Chondrocyte (in vitro differentiated cells): ENCODE measurements around the gene METTL16. TPM values are rescaled to one million over a fixed set of nuclear protein-coding genes. Genes with fewer than 3 reads are reported as not detected.
"Not testable (repeated sequence)": the region's sequence is repeated elsewhere in the genome, so short reads cannot be mapped to it uniquely, and the experiment has no call there.

ENCODE experiments used
- DNase-seq: peaks from one replicate; pipeline ENCODE4 v3.0.0; 2021; ENCODE audit warnings: mixed read lengths, low spot score
- H3K27ac Mint-ChIP-seq: one replicate; pipeline ENCODE4 v1.8.0; 2021; ENCODE audit warnings: mild to moderate bottlenecking, moderate library complexity, mixed read lengths; ENCODE audit not compliant: unreplicated experiment
- H3K27me3 Mint-ChIP-seq: 2 replicates; pipeline ENCODE4 v1.8.0; 2021; ENCODE audit warnings: low read depth, mixed read lengths
- H3K36me3 Mint-ChIP-seq: 2 replicates; pipeline ENCODE4 v1.8.0; 2021; ENCODE audit warnings: low read depth, mixed read lengths
- H3K4me1 Mint-ChIP-seq: 2 replicates; pipeline ENCODE4 v1.8.0; 2021; ENCODE audit warnings: low read depth, mild to moderate bottlenecking, mixed read lengths
- H3K4me3 Mint-ChIP-seq: one replicate; pipeline ENCODE4 v1.8.0; 2021; ENCODE audit warnings: mild to moderate bottlenecking, moderate library complexity, mixed read lengths; ENCODE audit not compliant: unreplicated experiment
- H3K9me3 Mint-ChIP-seq: 2 replicates; pipeline ENCODE4 v1.8.0; 2021; ENCODE audit warnings: low read depth, mixed read lengths
- CTCF ChIP-seq: fragments of 200-600 bp; sonication (generic); IDR thresholded peaks from 2 replicates; pipeline ENCODE4 v1.5.0; 2021; ENCODE audit warnings: antibody characterized with exemption, mild to moderate bottlenecking, moderate library complexity
- total RNA-seq: library from RNA; stranded (reverse); gene quantifications from 3 replicates; pipeline ENCODE4 v1.2.1, GENCODE V29; 2021

The METTL16 gene
- total RNA-seq, 1 donor from 2014 or later, result 21.2 TPM

DNA sequence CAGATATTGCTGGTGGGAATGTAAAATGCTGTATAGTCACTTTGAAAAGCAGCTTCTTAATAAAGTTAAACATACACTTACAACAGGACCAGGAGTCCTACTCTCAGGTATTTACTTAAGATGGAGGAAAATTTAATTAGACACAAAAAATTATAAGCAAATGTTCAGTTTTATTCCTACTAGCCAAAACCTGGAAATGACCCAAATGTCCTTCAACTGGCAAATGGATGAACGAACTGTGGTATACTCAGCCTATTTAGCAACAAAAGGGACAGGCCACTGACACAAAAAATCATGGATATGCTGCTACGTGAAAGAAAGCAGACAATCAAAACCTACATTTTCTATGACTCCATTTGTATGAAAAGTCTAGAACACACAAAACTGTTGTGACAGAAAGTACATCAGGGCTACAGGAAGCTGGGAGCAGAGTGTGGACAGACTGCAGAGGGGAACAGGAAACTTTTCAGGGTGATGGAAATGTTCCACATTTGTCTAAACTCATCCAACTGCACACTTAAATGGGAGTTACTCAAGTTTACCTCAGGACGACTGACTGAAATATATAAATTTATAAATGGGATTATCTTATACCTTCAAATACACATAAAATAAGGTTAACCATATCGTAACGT is 61.6 kb downstream of the METTL16 start:
- Mint-ChIP-seq H3K9me3 (peaks cover 5% of the 10 kb centered on the region), H3K36me3 (peaks cover 6% of the 10 kb centered on the region), H3K4me1 (no peaks in the 10 kb centered on the region), H3K27me3 (no peaks in the 10 kb centered on the region), H3K4me3 (no peak overlapping the region), H3K27ac (no peak overlapping the region)
- no peak for DNase-seq
- no peak for TF ChIP-seq CTCF

- H3K36me3 Mint-ChIP-seq, result peaks cover 7% of the 10 kb centered on the region
- TF ChIP-seq CTCF, result no peak
- H3K27me3 Mint-ChIP-seq, result no peaks in the 10 kb centered on the region
- H3K4me1 Mint-ChIP-seq, result no peaks in the 10 kb centered on the region
- peaks cover 5% of the 10 kb centered on the region for H3K9me3 Mint-ChIP-seq
- no peak for DNase-seq
- no peak overlapping the region for H3K4me3 Mint-ChIP-seq
- H3K27ac Mint-ChIP-seq, result no peak overlapping the region
Measured at GRCh38 chr17:2449486-2449885, 62.2 kb downstream of the METTL16 start.

GRCh38 chr17:2447479-2447878 is 64.2 kb downstream of the METTL16 start:
- H3K4me3 Mint-ChIP-seq, result not testable (repeated sequence)

DNA sequence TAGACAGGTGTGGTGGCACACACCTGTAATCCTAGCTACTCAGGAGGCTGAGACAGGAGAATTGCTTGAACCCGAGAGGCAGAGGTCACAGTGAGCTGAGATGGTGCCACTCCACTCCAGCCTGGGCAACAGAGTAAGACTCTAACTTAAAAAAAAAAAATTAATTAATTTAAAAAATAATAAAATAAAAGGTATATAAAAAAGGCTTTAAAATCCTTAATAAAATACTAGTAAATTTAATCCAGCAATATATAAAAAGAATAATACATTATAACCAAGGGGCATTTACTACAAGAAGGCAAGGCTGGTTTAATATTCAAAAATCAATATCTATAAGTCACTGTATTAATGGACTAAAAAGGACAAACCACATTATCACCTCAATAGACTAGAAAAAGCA is 66.0 kb downstream of the METTL16 start:
- H3K4me3 Mint-ChIP-seq, result no peak overlapping the region
- no peaks in the 10 kb centered on the region for H3K4me1 Mint-ChIP-seq
- TF ChIP-seq CTCF, result no peak
- H3K27ac Mint-ChIP-seq, result no peak overlapping the region
- H3K36me3 Mint-ChIP-seq, result peaks cover 11% of the 10 kb centered on the region
- DNase-seq, result no peak
- H3K9me3 Mint-ChIP-seq, result peaks cover 5% of the 10 kb centered on the region
- no peaks in the 10 kb centered on the region for H3K27me3 Mint-ChIP-seq

More at GRCh38 chr17:2447479-2447878, 64.2 kb downstream of the METTL16 start:
- not testable (repeated sequence) for H3K36me3 Mint-ChIP-seq, DNase-seq, H3K9me3 Mint-ChIP-seq, H3K4me1 Mint-ChIP-seq, H3K27ac Mint-ChIP-seq, H3K27me3 Mint-ChIP-seq

DNA sequence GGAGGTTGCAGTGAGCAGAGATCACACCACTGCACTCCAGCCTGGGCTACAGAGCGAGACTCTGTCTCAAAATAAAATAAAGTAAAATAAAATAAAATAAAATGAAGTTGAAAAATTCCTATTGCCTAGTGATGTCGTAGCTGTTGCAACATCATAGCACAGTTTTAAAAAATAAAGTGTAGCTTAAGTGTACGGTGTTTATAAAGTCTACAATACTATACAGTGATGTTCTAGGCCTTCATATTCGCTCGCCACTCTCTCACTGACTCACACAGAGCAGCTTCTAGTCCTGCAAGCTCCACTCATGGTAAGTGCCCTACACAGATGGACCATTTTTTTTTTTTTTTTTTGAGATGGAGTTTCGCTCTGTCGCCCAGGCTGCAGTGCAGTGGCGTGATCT is 67.3 kb downstream of the METTL16 start:
- Mint-ChIP-seq H3K27ac (no peak overlapping the region), H3K27me3 (no peaks in the 10 kb centered on the region), H3K36me3 (peaks cover 11% of the 10 kb centered on the region), H3K4me3 (no peak overlapping the region), H3K9me3 (peaks cover 5% of the 10 kb centered on the region), H3K4me1 (no peaks in the 10 kb centered on the region)
- DNase-seq, result no peak
- no peak for TF ChIP-seq CTCF

DNA sequence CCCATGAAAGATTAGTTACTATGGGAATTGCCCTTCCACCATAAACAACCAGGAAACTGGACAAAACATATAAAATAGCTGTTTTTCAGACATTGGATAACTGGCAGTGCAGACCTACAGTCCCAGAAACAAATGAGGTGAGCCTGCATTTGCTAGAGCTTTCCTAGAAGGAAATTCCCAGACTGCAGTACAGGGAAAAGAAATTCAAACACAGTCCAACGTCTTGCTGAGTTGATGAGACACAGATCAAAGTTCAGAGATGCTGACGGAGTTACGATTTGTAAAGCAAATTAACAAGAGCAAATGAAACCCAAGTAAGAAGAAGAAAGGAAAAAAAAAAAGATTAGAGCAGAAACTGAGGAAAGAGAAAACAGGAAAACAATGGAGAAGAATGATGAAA is 69.5 kb downstream of the METTL16 start:
- H3K36me3 Mint-ChIP-seq, result peaks cover 16% of the 10 kb centered on the region
- no peaks in the 10 kb centered on the region for H3K27me3 Mint-ChIP-seq
- DNase-seq, result no peak
- peaks cover 5% of the 10 kb centered on the region for H3K9me3 Mint-ChIP-seq
- peak overlapping the region; percentile 65 for H3K27ac Mint-ChIP-seq
- TF ChIP-seq CTCF, result no peak
- H3K4me1 Mint-ChIP-seq, result no peaks in the 10 kb centered on the region
- no peak overlapping the region for H3K4me3 Mint-ChIP-seq
